ENCODE data around the gene ZDHHC1. TPM values are rescaled to one million over a fixed set of nuclear protein-coding genes. Genes with fewer than 3 reads are reported as not detected.
A peak's percentile ranks its signal among the peaks of the same experiment; 100 is the strongest.

ZDHHC1 gene
- total and polyA plus RNA-seq, 2 of the 13 experiments (the other 11 are each of a cell fraction or from before 2014, with no cell fraction given): 0.51 to 1.1 TPM

DNA sequence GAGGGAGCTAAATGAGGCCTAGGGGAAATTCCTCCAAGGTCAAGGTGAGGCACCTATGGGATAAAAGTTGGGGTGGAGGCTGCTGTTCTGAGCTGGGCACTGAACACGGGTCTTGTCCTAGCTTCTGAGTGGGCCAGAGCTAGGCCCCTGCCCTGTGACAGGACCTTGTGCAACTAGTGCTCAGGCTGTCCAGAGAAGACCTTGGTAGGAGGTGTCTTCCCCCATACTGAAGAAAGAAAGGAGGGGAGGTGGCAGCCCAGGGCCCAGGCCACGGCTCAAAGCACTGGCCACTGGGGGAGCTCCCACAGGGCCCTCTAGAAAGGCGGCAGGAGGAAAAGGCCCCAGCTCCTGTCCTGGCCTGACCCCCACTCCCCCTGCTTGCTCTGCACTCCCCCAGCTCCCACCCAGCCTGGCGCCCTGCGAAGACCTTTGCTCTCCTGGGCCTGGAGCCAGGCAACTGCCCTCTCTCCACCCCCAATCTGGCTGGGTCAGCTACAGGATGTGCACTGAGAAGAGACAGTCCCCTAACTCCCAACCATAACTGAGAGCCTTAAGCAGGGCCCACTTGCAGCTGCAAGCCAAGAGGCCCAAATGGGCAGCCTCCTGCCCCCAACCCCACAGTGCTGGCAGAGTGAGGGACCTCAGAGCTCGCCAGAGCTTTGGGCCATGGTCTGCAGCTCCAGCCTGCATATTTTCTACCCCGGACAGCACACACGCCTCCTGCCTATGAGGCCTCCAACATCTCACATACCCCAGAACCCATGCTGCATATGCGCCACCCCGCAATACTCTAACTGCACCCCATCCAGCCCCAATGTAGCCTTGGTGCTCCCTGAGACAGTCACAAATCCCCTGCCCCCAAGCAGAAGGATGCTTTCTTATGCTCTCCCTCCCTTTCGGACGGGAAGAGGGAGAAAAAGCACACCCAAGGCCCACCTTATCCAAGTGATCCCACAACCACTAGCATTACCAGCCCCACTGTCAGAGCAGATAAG is 29.9 kb upstream of the ZDHHC1 start (continued):
- TF ChIP-seq E2F1 (CRISPR knock-in tag; IDR thresholded peaks at IDR 0.05): 0 out of 2 replicates have a peak, but pooled peaks have one; percentile 31
- TF ChIP-seq ZNF460 (CRISPR knock-in tag; IDR thresholded peaks at IDR 0.05; ENCODE audit: borderline replicate concordance): peak; percentile 25; the same call in 1 of the 2 replicates
- peak; percentile 5; the same call in 1 of the 2 replicates for TF ChIP-seq AHR (CRISPR knock-in tag; IDR thresholded peaks at IDR 0.05)
- TF ChIP-seq POLR2G (IDR thresholded peaks at IDR 0.05; ENCODE audit: low read depth, low read length): peak; percentile 67; the same call in 1 of the 2 replicates
- peak; percentile 78 for TF ChIP-seq CCDC6 (CRISPR knock-in tag; IDR thresholded peaks at IDR 0.05)
- 0 out of 2 replicates have a peak, but pooled peaks have one; percentile 25 for TF ChIP-seq ZNF550 (CRISPR knock-in tag; IDR thresholded peaks at IDR 0.05; ENCODE audit: borderline replicate concordance)
- peak; percentile 96 for TF ChIP-seq ZNF292 (CRISPR knock-in tag; IDR thresholded peaks at IDR 0.05; ENCODE audit: borderline replicate concordance, low read depth)
- TF ChIP-seq HDAC1 (CRISPR knock-in tag; IDR thresholded peaks at IDR 0.05): peak; percentile 86

- BruUV-seq (replicated peaks): no TSS peak
- TF ChIP-seq ATF7 (IDR thresholded peaks at IDR 0.05) (no peak), ATF7 (CRISPR knock-in tag; IDR thresholded peaks at IDR 0.05) (no peak), ZKSCAN1 (IDR thresholded peaks at IDR 0.05; ENCODE audit: low read length) (no peak)
- TF ChIP-seq, protein P1, sequence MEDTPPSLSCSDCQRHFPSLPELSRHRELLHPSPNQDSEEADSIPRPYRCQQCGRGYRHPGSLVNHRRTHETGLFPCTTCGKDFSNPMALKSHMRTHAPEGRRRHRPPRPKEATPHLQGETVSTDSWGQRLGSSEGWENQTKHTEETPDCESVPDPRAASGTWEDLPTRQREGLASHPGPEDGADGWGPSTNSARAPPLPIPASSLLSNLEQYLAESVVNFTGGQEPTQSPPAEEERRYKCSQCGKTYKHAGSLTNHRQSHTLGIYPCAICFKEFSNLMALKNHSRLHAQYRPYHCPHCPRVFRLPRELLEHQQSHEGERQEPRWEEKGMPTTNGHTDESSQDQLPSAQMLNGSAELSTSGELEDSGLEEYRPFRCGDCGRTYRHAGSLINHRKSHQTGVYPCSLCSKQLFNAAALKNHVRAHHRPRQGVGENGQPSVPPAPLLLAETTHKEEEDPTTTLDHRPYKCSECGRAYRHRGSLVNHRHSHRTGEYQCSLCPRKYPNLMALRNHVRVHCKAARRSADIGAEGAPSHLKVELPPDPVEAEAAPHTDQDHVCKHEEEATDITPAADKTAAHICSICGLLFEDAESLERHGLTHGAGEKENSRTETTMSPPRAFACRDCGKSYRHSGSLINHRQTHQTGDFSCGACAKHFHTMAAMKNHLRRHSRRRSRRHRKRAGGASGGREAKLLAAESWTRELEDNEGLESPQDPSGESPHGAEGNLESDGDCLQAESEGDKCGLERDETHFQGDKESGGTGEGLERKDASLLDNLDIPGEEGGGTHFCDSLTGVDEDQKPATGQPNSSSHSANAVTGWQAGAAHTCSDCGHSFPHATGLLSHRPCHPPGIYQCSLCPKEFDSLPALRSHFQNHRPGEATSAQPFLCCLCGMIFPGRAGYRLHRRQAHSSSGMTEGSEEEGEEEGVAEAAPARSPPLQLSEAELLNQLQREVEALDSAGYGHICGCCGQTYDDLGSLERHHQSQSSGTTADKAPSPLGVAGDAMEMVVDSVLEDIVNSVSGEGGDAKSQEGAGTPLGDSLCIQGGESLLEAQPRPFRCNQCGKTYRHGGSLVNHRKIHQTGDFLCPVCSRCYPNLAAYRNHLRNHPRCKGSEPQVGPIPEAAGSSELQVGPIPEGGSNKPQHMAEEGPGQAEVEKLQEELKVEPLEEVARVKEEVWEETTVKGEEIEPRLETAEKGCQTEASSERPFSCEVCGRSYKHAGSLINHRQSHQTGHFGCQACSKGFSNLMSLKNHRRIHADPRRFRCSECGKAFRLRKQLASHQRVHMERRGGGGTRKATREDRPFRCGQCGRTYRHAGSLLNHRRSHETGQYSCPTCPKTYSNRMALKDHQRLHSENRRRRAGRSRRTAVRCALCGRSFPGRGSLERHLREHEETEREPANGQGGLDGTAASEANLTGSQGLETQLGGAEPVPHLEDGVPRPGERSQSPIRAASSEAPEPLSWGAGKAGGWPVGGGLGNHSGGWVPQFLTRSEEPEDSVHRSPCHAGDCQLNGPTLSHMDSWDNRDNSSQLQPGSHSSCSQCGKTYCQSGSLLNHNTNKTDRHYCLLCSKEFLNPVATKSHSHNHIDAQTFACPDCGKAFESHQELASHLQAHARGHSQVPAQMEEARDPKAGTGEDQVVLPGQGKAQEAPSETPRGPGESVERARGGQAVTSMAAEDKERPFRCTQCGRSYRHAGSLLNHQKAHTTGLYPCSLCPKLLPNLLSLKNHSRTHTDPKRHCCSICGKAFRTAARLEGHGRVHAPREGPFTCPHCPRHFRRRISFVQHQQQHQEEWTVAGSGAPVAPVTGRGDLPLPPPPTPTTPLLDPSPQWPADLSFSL (CRISPR knock-in tag; IDR thresholded peaks at IDR 0.05): no peak
Observed at GRCh38 chr16:67445441-67445912, 29.2 kb upstream of the ZDHHC1 start.

More at GRCh38 chr16:67445441-67445912, 29.2 kb upstream of the ZDHHC1 start:
- H3K4me2 ChIP-seq (ENCODE audit: low read depth, low read length): peak overlapping the region; percentile 87
- FAIRE-seq (no peak), DNase-seq (ENCODE audit: low spot score) (peak; percentile 52), ATAC-seq (peak; percentile 46)
- peak overlapping the region; percentile 66 for H3K9ac ChIP-seq (ENCODE audit: insufficient read depth, low read depth, low read length)
- H2AFZ ChIP-seq (ENCODE audit: low read length): no peak overlapping the region
- H3K27me3 ChIP-seq (ENCODE audit: control insufficient read depth in 1 of 2, insufficient read depth in 2 of 2, low read length in 2 of 2): no peaks in the 10 kb centered on the region
- in situ Hi-C loops (cut with HindIII; ENCODE audit: extremely low pct_ligation_motif_present, low pct_unique_long_range_greater_than_20kb) (no loop called here), intact Hi-C loops (cut with micrococcal nuclease; ENCODE audit: unreplicated experiment) (no loop called here)
- H3K79me2 ChIP-seq (ENCODE audit: insufficient read depth, low read length): no peaks in the 10 kb centered on the region
- peak overlapping the region; percentile 88 for H3K27ac ChIP-seq (ENCODE audit: extremely low read length, insufficient read depth, low read length)
- WGBS (ENCODE audit: low lambda C conversion rate): no CpG with 5 or more reads among the region's 3 CpGs
- H3K9me3 ChIP-seq (ENCODE audit: low read length): no peaks in the 10 kb centered on the region
- H3K4me1 ChIP-seq (ENCODE audit: insufficient read depth, low read length): peaks cover 57% of the 10 kb centered on the region
- CTCF ChIA-PET (ENCODE audit: low intra/inter-chr PET ratio, low total read pairs): interaction anchor here (1.3 to 3.4 kb wide), 3 partner anchors 17 to 166 kb away, joined by 3 to 56 read pairs (median 9); partner anchors contain the start of gene PLEKHG4
- H3K36me3 ChIP-seq (replicated peaks in 1 of 2; ENCODE audit: control insufficient read depth in 1 of 2, insufficient read depth in 2 of 2, low read length in 2 of 2): peaks cover 8 to 10% of the 10 kb centered on the region in 2 experiments; a peak in 3 of 5 replicates
- POLR2A ChIA-PET: interaction anchor here (0.6 to 6.7 kb wide), 10 partner anchors 11 to 198 kb away, joined by 3 to 182 read pairs (median 6); partner anchors contain the start of genes ATP6V0D1, FHOD1, HSD11B2 and ZDHHC1
- no peaks in the 10 kb centered on the region for H4K20me1 ChIP-seq (ENCODE audit: insufficient read depth, low read length)
- H3K4me3 ChIP-seq (replicated peaks in 1 of 3; ENCODE audit: insufficient read depth in 1 of 3, low read depth in 2 of 3, low read length in 3 of 3): peak overlapping the region in 1 of 3 experiments; percentile 54; a peak in 1 of 6 replicates

Measured in HepG2 (cell line).